Smooth muscle cell (in vitro differentiated cells): ENCODE data around the gene NFATC2IP. TPM values are rescaled to one million over a fixed set of nuclear protein-coding genes. Genes with fewer than 3 reads are reported as not detected.

Experiments
- DNase-seq: peaks from one replicate; lab custom pipeline; 2025; ENCODE audit not compliant: unreplicated experiment; lab: John Stamatoyannopoulos, UW
- H2AFZ ChIP-seq: fragments of 200-600 bp; sonication (generic); 2 replicates; pipeline ENCODE4 v1.6.0; 2016; ENCODE audit warnings: antibody characterized with exemption, low read depth, mild to moderate bottlenecking
- H3F3A ChIP-seq: fragments of 200-600 bp; sonication (generic); 2 replicates; pipeline ENCODE4 v1.6.0; 2017; ENCODE audit warnings: antibody characterized with exemption, low read depth
- H3K27ac ChIP-seq: fragments of 200-600 bp; sonication (generic); 2 replicates; pipeline ENCODE4 v1.5.1; 2016; ENCODE audit warnings: low read depth, mild to moderate bottlenecking
- H3K27me3 ChIP-seq: fragments of 200-600 bp; sonication (generic); 2 replicates; pipeline ENCODE4 v1.6.1; 2016; ENCODE audit warnings: low read depth, mild to moderate bottlenecking
- H3K36me3 ChIP-seq: fragments of 200-600 bp; sonication (generic); 2 replicates; pipeline ENCODE4 v1.5.1; 2016; ENCODE audit warnings: low read depth
- H3K4me1 ChIP-seq: fragments of 200-600 bp; sonication (generic); 2 replicates; pipeline ENCODE4 v1.5.1; 2016; ENCODE audit warnings: low read depth
- H3K4me2 ChIP-seq: fragments of 200-600 bp; sonication (generic); 2 replicates; pipeline ENCODE4 v1.6.0; 2016; ENCODE audit warnings: mild to moderate bottlenecking
- H3K4me3 ChIP-seq: fragments of 200-600 bp; sonication (generic); 2 replicates; pipeline ENCODE4 v1.5.1; 2016; ENCODE audit warnings: mild to moderate bottlenecking
- H3K79me2 ChIP-seq: fragments of 200-600 bp; sonication (generic); 2 replicates; pipeline ENCODE4 v1.6.0; 2016; ENCODE audit warnings: low read depth, mild to moderate bottlenecking
- H3K9ac ChIP-seq: fragments of 200-600 bp; sonication (generic); 2 replicates; pipeline ENCODE4 v1.6.0; 2016; ENCODE audit warnings: low read depth
- H3K9me3 ChIP-seq: fragments of 200-600 bp; sonication (generic); replicated peaks from 2 replicates; pipeline ENCODE4 v1.5.1; 2016; ENCODE audit warnings: low read depth
- H4K20me1 ChIP-seq: fragments of 200-600 bp; sonication (generic); 2 replicates; pipeline ENCODE4 v1.6.0; 2016; ENCODE audit warnings: low read depth
- CTCF ChIP-seq: fragments of 200-600 bp; sonication (generic); IDR thresholded peaks from 2 replicates; pipeline ENCODE4 v1.5.1; 2017; ENCODE audit warnings: borderline replicate concordance, mild to moderate bottlenecking, antibody characterized with exemption; ENCODE audit not compliant: insufficient read depth, poor library complexity, severe bottlenecking
- WGBS: methylation state at CpG from one replicate; pipeline ENCODE4 v1.1.7; 2016; ENCODE audit warnings: low lambda C conversion rate; 5-methylcytosine and 5-hydroxymethylcytosine counted together
- polyA plus RNA-seq: library from polyadenylated mRNA; unstranded; fragments of >200 nt; fragmentation: Nextera tagmentation; extraction: Ambion mirVana; gene quantifications from 2 replicates; pipeline ENCODE4 v1.2.1, GENCODE V29; 2016
- total RNA-seq: library from RNA; depleted of rRNA; stranded (reverse); fragments of >200 nt; gene quantifications from 2 replicates; pipeline ENCODE4 v1.2.3, GENCODE V29; 2014

The NFATC2IP gene
- total and polyA plus RNA-seq, 2 experiments from 2014 or later, result 13.1 to 19.0 TPM

GRCh38 chr16:29009838-29010166 lies 59.1 kb downstream of the NFATC2IP start:
- H3K4me3 ChIP-seq, result no peak overlapping the region
- H3F3A ChIP-seq, result no peaks in the 10 kb centered on the region
- no peak overlapping the region for H3K27ac ChIP-seq
- no peak for DNase-seq
- H3K27me3 ChIP-seq, result no peaks in the 10 kb centered on the region
- TF ChIP-seq CTCF, result no peak
- no peak overlapping the region for H2AFZ ChIP-seq
- H4K20me1 ChIP-seq, result no peaks in the 10 kb centered on the region
- H3K4me2 ChIP-seq, result no peak overlapping the region
- no peak overlapping the region for H3K9ac ChIP-seq
- 89% methylated on average over 2 of the region's 2 CpGs for WGBS
- H3K36me3 ChIP-seq, result no peaks in the 10 kb centered on the region
- no peaks in the 10 kb centered on the region for H3K9me3 ChIP-seq
- no peaks in the 10 kb centered on the region for H3K4me1 ChIP-seq
- H3K79me2 ChIP-seq, result no peaks in the 10 kb centered on the region

DNA sequence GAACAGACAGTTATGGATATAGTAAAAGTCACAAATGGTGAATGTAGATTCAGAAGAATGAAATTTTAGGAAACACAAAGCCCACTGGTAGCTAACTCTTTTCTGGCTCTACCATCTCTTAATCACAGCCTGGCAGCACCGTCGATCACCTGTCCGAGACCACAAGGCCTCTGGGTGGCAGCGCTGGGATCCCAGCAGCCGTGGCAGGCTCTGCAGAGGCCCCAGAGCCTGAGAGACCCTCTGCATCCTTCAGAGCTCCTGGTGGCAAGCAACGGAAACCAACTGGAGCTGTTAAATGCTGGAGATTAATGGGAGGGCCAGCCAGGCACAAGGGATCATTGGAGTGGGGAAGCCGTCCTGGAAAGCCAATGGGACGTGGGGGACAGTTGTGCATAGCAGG lies 60.4 kb downstream of the NFATC2IP start:
- Histone ChIP-seq H3K4me2 (no peak overlapping the region), H3K27me3 (no peaks in the 10 kb centered on the region), H3F3A (no peaks in the 10 kb centered on the region), H3K27ac (no peak overlapping the region), H3K36me3 (no peaks in the 10 kb centered on the region), H4K20me1 (no peaks in the 10 kb centered on the region), H3K4me1 (no peaks in the 10 kb centered on the region), H2AFZ (no peak overlapping the region), H3K9me3 (no peaks in the 10 kb centered on the region), H3K4me3 (no peak overlapping the region), H3K9ac (no peak overlapping the region), H3K79me2 (no peaks in the 10 kb centered on the region)
- TF ChIP-seq CTCF, result no peak
- DNase-seq, result no peak
- 75% methylated on average over 8 of the region's 8 CpGs for WGBS

DNA sequence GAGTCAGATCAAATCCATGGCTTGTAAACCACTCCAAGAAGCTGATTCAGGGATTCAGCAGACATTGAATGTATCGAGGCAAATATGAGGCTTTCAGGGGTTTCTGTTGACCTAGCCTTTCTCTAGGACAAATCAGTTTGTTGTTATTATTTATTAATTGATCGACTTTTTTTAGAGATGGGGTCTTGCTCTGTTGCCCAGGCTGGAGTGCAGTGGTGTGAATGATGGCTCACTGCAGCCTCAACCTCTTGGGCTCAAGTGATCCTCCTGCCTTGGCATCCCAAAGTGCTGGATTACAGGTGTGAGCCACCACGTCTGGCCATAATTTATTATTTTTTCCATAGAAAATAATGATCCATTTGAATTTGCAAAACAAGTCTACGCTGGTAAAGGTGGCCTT lies 61.1 kb downstream of the NFATC2IP start:
- WGBS, result 88% methylated on average over 4 of the region's 4 CpGs
- DNase-seq, result no peak
- no peaks in the 10 kb centered on the region for H3K36me3 ChIP-seq

More for the DNA sequence above, 61.1 kb downstream of the NFATC2IP start:
- no peaks in the 10 kb centered on the region for H4K20me1 ChIP-seq
- no peaks in the 10 kb centered on the region for H3K9me3 ChIP-seq
- H3F3A ChIP-seq, result no peaks in the 10 kb centered on the region
- H3K4me1 ChIP-seq, result no peaks in the 10 kb centered on the region
- H3K4me3 ChIP-seq, result no peak overlapping the region
- H3K27ac ChIP-seq, result no peak overlapping the region
- no peak overlapping the region for H3K9ac ChIP-seq
- H2AFZ ChIP-seq, result no peak overlapping the region
- no peaks in the 10 kb centered on the region for H3K79me2 ChIP-seq
- H3K27me3 ChIP-seq, result no peaks in the 10 kb centered on the region
- TF ChIP-seq CTCF, result no peak
- H3K4me2 ChIP-seq, result no peak overlapping the region
